ENCODE measurements around the gene MRPL39.

The MRPL39 gene

GRCh38 chr21:25608044-25608737 is 910 bp upstream of the MRPL39 start:
- peak; percentile 68 for DNase-seq

- DNase-seq = no peak
Observed at GRCh38 chr21:25589887-25590286, 17.4 kb downstream of the MRPL39 start.

DNA sequence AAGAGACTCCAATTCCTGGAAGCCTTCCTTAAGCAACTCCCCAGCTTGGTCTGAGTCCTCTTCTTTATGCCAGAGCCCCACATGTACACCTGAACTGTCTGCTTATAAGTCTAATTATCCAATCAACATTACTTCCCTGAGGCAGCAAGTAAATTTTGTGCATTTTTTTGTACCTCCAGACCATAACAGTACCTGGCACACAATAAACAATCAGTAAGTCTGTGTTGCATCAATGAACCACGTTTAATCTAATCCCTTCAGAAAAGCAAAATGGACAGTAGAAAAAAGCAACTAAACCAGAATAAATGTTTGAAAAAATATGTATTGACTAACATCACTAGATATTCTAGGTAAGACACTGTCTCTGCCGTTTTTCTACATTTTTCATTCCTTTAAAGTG is 20.5 kb downstream of the MRPL39 start:
- no peak for DNase-seq

- DNase-seq = no peak
Observed at GRCh38 chr21:25586326-25586725, 21.0 kb downstream of the MRPL39 start.

DNA sequence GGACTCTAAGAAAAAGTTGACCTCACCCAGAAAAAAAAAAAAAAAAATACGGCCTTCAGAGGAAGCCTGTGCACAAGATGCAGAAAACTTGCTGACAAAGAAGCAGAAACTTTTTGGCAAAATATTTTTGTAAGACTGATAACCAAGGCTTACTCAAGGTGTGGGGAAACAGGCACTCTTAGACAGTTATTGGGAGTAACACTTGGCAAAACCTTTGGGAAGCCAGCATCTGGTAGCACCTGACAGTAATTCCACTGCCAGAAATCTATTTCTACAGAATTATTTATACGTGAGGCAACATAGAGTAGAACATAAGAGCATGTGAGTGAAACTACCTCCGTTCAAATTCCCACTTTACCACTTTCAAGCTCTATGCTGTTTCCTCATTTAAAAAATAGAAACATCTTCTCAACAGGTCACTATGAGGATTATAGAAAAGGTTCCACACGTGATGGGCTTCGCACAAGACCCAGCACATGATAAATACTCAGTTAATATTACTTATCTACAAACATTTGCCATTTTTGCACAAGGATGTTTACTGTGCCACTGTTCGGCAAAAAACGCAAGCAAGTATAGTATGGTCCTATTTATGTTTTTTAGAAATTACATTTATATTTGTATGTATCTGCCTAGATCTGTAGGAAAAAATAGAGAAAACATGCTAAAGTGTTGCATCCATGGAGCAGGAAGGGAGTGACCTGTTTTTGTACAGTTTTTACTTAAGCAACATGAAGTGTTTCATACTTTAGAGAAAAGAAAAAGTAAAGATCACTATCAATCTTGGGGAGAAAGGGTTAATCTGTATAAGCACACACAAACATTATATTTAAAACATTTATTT is 22.2 kb downstream of the MRPL39 start:
- DNase-seq = no peak

DNA sequence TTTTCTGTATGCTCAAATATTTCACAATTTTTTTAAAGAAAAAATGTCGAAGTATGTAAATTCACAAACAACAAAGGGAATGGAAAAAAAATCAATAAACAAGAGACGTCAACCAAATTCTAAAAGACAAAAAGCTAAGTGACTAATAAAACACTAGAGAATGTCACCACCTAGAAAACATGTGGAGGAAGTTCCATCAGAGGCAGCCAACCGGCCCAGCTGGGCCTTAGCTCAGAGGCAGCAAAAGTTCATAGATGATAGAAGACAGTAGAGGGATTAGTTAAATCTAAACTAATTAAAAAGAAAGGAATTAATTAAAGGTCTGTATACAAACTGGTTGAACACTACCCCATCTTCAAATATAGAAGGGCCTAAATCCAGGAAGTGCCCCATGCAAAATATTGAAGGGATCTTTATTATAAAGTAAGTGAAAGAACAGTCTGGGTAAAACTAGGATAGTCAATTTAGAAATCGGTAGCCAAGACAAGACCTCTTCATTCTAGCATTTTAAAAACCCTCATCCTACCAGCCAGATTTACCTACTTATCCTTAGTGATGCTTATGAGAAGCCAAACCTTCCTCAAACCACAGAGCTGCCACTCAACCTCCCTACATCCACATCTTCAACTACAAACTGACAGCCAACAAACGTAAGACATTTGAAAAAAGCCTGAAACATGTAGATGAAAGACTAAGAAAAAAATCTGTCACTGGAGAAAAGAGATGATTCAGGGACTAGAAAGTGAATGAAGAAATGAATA is 23.7 kb downstream of the MRPL39 start:
- no peak for DNase-seq

- no peak for DNase-seq
Observed at GRCh38 chr21:25582888-25583287, 24.4 kb downstream of the MRPL39 start.

DNA sequence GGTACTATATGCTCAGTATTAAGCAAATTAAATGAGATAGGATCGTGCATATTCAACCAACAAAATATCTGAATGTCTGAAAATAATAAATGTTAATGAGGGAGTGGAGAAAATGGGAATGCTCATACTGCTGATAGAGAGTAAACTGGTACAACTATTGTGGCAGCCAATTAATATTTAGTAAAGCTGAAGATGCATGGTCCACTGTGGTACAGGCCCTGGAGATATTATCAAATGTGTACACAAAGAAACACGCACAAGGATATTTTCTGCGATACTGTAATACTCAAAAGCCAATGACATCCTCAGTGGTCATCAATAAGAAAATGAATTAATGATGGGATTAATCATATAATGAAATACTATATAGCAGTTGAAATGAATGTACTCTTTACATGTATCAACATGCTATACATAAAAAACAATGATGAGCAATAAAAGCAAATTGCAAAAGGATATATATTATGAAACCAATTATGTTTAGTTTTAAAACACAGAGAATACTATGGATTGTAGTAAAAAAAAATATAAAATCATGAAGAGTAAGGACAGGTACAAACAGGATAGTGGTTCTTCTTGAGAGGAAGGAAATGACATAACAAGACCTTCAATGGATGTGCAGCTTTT is 25.0 kb downstream of the MRPL39 start:
- no peak for DNase-seq

- DNase-seq = no peak
Observed at GRCh38 chr21:25581582-25581981, 25.7 kb downstream of the MRPL39 start.

DNA sequence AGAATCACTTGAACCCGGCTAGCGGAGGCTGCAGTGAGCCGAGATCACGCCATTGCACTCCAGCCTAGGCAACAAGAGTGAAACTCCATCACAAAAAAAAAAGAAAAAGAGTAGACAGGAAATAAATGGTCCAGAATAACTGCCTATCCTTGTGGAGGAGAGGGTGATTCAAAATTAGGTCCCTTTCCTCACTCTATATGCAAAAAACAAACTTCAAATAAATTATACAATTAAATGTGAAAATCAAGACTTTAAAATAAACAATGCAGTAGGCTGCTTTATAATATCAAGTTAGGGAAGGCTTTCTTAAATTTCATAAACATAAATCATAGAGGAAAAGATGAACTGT is 26.4 kb downstream of the MRPL39 start:
- DNase-seq = no peak

GRCh38 chr21:25579226-25580013 is 27.9 kb downstream of the MRPL39 start:
- DNase-seq = no peak

GRCh38 chr21:25578056-25578961 is 29.0 kb downstream of the MRPL39 start:
- DNase-seq = no peak

- DNase-seq = no peak
Observed at GRCh38 chr21:25577424-25578055, 29.7 kb downstream of the MRPL39 start.

- no peak for DNase-seq
Observed at GRCh38 chr21:25573409-25574206, 33.7 kb downstream of the MRPL39 start.

GRCh38 chr21:25572861-25573310 is 34.4 kb downstream of the MRPL39 start:
- no peak for DNase-seq

GRCh38 chr21:25571726-25572121 is 35.6 kb downstream of the MRPL39 start:
- DNase-seq = no peak

- no peak for DNase-seq
Observed at GRCh38 chr21:25569711-25570110, 37.6 kb downstream of the MRPL39 start.

GRCh38 chr21:25569084-25569483 is 38.2 kb downstream of the MRPL39 start:
- no peak for DNase-seq

DNA sequence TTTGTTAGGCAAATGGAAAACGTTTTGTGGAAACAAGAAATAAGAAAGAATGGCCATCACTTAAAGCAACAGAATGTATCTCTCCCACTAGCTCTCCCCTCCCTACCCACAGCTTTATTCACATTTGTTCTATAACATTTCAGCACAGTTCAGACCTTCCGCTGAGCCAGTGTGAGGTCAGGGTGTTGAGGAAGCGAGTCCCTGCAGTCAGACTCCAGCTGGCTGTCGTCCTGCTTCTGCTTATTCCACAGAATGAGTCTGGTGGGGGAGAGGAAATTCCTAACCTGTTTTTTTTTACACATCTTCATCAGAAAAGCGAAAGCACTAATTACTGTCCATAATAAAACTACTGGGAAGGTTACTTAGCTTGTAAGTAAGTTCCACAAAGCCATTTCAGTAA is 39.0 kb downstream of the MRPL39 start:
- DNase-seq = no peak

GRCh38 chr21:25567472-25567871 is 39.8 kb downstream of the MRPL39 start:
- DNase-seq = no peak

Data from DMS79 (cell line).